GM12873 (cell line): ENCODE results near the gene ADGRV1.

Experiments used
- CTCF ChIP-seq: IDR thresholded peaks from 2 replicates; pipeline ENCODE4 v1.5.1; 2012; ENCODE audit warnings: low read depth, mild to moderate bottlenecking, moderate library complexity, low read length, control low read depth; ENCODE audit not compliant: insufficient read depth; ENCODE audit errors: missing control alignments

ADGRV1 gene

GRCh38 chr5:90844931-90845330 is 286.3 kb downstream of the ADGRV1 start:
- no peak for TF ChIP-seq CTCF

GRCh38 chr5:90845723-90846554 is 287.3 kb downstream of the ADGRV1 start:
- TF ChIP-seq CTCF = no peak

DNA sequence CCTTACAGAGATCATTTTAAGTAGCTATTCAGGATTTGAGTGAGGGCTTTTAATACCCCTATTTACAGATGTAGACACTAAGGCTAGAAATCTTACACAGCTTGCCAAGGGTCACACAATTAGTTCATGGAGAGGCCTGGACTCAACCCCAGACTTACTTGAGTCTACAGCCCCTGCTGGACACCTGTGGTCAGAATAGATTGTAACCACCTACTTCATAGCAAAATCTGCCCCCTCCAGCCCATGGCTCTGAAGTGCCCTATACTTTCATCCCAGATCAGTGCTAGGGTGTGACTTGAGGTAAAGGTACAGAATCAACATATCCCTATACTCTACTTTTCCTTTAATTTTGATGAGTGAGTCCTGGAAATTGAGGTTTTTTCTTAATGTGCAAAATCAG is 291.3 kb downstream of the ADGRV1 start:
- TF ChIP-seq CTCF = no peak

GRCh38 chr5:90852531-90852930 is 293.9 kb downstream of the ADGRV1 start:
- TF ChIP-seq CTCF = no peak

DNA sequence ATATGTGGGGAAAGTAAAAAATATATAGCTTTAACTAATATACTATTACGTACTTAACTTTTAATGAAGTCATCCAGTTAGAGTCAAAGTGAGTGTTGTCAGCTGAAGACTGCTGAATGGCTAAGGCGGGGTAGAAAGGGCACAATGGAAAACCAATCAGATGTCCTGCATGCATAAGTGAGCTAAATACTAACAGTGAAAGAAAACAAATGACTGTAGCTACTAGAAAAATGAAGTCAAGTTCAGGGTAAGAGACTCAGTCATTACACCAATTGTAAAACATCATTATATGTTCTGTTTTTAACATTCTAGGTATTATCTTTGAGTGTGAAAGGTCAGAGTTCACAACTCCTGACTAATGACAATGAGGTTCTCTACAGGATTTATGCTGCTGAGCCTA is 295.2 kb downstream of the ADGRV1 start:
- TF ChIP-seq CTCF = no peak

DNA sequence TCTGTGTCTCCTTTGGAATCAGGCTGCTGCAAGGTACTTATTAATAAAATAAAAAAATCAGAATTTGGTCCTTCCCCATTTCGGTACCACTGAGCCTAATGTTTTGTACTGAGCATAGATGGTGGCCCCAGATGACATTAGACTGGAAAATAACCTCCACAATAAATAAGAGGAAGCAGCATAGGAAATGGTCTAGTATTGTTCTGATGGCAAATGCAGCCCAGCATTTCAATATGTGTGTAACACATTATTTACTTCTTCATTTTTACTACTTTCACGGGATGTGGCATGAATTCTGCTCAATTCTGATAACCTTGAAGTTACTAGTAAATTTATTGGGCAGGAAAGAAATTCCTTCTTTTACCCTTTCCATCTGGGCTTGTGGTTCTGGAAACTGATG is 295.6 kb downstream of the ADGRV1 start:
- no peak for TF ChIP-seq CTCF

DNA sequence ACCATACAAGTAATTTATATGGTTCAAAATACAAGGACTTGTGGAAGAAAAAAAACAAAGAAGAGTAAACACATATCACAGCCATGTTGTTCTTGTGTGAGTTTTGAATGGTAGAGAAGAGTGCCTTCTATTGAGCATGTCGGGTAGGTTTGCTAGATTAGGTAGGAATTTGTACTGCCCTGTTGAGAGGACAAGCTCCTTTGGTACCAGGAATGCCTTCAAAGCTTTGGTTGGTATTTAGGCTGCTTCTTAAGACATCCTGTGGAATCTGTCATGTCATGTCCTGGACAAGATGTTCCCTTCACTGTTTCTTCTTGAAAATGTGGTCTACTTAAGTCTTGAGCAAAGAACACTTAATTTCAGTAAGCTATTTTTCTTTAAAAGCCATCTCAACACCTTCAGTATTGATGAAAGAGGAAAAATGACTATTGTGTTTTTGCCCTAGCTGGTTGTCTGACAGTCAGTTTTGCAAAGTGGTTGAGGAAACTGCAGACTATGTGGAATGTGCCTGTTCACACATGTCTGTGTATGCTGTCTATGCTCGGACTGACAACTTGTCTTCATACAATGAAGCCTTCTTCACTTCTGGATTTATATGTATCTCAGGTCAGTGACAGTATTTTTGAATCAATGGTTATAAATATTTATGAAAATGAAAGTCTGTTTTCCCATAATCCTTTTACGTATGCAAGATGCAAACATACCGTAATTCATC is 296.9 kb downstream of the ADGRV1 start:
- TF ChIP-seq CTCF = no peak
